Glutamatergic neuron (in vitro differentiated cells): Measurements from ENCODE around the gene ACP2. TPM values are rescaled to one million over a fixed set of nuclear protein-coding genes. Genes with fewer than 3 reads are reported as not detected.

Source experiments
- DNase-seq: peaks from one replicate; pipeline ENCODE4 v3.0.0; 2022
- H3K27ac Mint-ChIP-seq: one replicate; pipeline ENCODE4 v1.8.0; 2020; ENCODE audit warnings: mild to moderate bottlenecking, mixed read lengths, inconsistent platforms; ENCODE audit not compliant: unreplicated experiment
- H3K27me3 Mint-ChIP-seq: one replicate; pipeline ENCODE4 v1.8.0; 2020; ENCODE audit warnings: mild to moderate bottlenecking, moderate library complexity, mixed read lengths, inconsistent platforms; ENCODE audit not compliant: unreplicated experiment
- H3K36me3 Mint-ChIP-seq: one replicate; pipeline ENCODE4 v1.8.0; 2020; ENCODE audit warnings: mild to moderate bottlenecking, mixed read lengths, inconsistent platforms; ENCODE audit not compliant: unreplicated experiment
- H3K4me1 Mint-ChIP-seq: one replicate; pipeline ENCODE4 v1.8.0; 2020; ENCODE audit warnings: mild to moderate bottlenecking, low read depth, mixed read lengths, inconsistent platforms; ENCODE audit not compliant: unreplicated experiment
- H3K4me3 Mint-ChIP-seq: one replicate; pipeline ENCODE4 v1.8.0; 2020; ENCODE audit warnings: mild to moderate bottlenecking, mixed read lengths, inconsistent platforms; ENCODE audit not compliant: unreplicated experiment
- H3K9me3 Mint-ChIP-seq: one replicate; pipeline ENCODE4 v1.8.0; 2020; ENCODE audit warnings: mild to moderate bottlenecking, moderate library complexity, mixed read lengths, inconsistent platforms; ENCODE audit not compliant: unreplicated experiment
- CTCF ChIP-seq: fragments of 200-600 bp; sonication (generic); IDR thresholded peaks from one replicate; pipeline ENCODE4 v1.5.0; 2021; ENCODE audit not compliant: partially characterized antibody, unreplicated experiment
- total RNA-seq: library from RNA; stranded (reverse); fragmentation: NEBNext Ultra II Directional; extraction: Animal tissue kit (Norgen Biotek cat#: 25700); gene quantifications from one replicate; pipeline ENCODE4 v1.2.1, GENCODE V29; 2021; ENCODE audit not compliant: unreplicated experiment

The ACP2 gene
- total RNA-seq, 1 donor from 2014 or later, result 44.3 TPM

GRCh38 chr11:47229161-47229560 is 19.5 kb downstream of the ACP2 start:
- Mint-ChIP-seq H3K4me3 (no peak overlapping the region), H3K27me3 (peaks cover 2% of the 10 kb centered on the region), H3K27ac (no peak overlapping the region), H3K4me1 (no peaks in the 10 kb centered on the region), H3K9me3 (peaks cover 5% of the 10 kb centered on the region), H3K36me3 (no peaks in the 10 kb centered on the region)
- no peak for DNase-seq
- no peak for TF ChIP-seq CTCF

- no peak for DNase-seq
- Mint-ChIP-seq H3K27me3 (no peaks in the 10 kb centered on the region), H3K4me3 (no peak overlapping the region), H3K9me3 (peaks cover 5% of the 10 kb centered on the region), H3K27ac (no peak overlapping the region), H3K4me1 (no peaks in the 10 kb centered on the region), H3K36me3 (no peaks in the 10 kb centered on the region)
- no peak for TF ChIP-seq CTCF
Observed at GRCh38 chr11:47225552-47226400, 22.8 kb downstream of the ACP2 start.

GRCh38 chr11:47222696-47223095 is 25.9 kb downstream of the ACP2 start:
- H3K36me3 Mint-ChIP-seq, result no peaks in the 10 kb centered on the region
- no peak for TF ChIP-seq CTCF
- no peak overlapping the region for H3K4me3 Mint-ChIP-seq
- H3K9me3 Mint-ChIP-seq, result no peaks in the 10 kb centered on the region
- no peak overlapping the region for H3K27ac Mint-ChIP-seq
- DNase-seq, result no peak
- peaks cover 4% of the 10 kb centered on the region for H3K4me1 Mint-ChIP-seq
- H3K27me3 Mint-ChIP-seq, result no peaks in the 10 kb centered on the region

- Mint-ChIP-seq H3K27me3 (no peaks in the 10 kb centered on the region), H3K27ac (no peak overlapping the region), H3K4me1 (peaks cover 4% of the 10 kb centered on the region), H3K36me3 (no peaks in the 10 kb centered on the region), H3K4me3 (no peak overlapping the region), H3K9me3 (peaks cover 5% of the 10 kb centered on the region)
- no peak for DNase-seq
- no peak for TF ChIP-seq CTCF
Observed at GRCh38 chr11:47220401-47220821, 28.2 kb downstream of the ACP2 start.

GRCh38 chr11:47216121-47216798 is 32.4 kb downstream of the ACP2 start:
- H3K27me3 Mint-ChIP-seq, result peaks cover 2% of the 10 kb centered on the region
- peak overlapping the region; percentile 90 for H3K4me3 Mint-ChIP-seq
- no peaks in the 10 kb centered on the region for H3K36me3 Mint-ChIP-seq
- H3K9me3 Mint-ChIP-seq, result peaks cover 7% of the 10 kb centered on the region
- no peak for DNase-seq
- H3K4me1 Mint-ChIP-seq, result peaks cover 4% of the 10 kb centered on the region
- TF ChIP-seq CTCF, result no peak
- H3K27ac Mint-ChIP-seq, result peak overlapping the region; percentile 26
